Neural progenitor cell (in vitro differentiated cells): ENCODE data around the gene GMDS.

Source experiments
- EZH2 ChIP-seq: fragments of 200-600 bp; sonication (generic); IDR thresholded peaks from 2 replicates; pipeline ENCODE4 v1.6.1; 2017; ENCODE audit warnings: antibody characterized with exemption, mild to moderate bottlenecking, moderate library complexity
- TF ChIP-seq, protein P1 (sequence below): fragments of 200-600 bp; sonication (generic); IDR thresholded peaks from 2 replicates; pipeline ENCODE4 v1.5.1; 2017; ENCODE audit warnings: antibody characterized with exemption, mild to moderate bottlenecking

DNA sequence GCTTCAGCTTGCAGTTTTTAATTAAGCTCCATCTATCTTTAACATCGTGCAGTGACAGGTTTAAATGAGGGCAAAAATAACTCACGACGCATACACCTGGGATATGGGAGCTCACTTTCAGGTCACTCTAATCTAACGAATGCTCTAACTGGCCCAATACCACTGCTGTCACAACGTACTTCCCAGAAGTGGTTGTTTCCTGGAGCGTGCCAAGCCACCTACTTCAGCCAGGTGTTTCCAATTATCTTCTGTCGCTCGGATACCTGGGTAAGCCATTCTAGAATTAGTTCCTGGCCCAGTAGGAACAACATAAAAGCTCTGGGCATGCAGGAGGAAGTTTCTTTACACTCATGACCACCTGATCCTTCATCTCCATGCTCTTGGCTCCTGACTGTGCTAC lies 488.3 kb downstream of the GMDS start:
- TF ChIP-seq EZH2, result no peak
- TF ChIP-seq, protein P1, sequence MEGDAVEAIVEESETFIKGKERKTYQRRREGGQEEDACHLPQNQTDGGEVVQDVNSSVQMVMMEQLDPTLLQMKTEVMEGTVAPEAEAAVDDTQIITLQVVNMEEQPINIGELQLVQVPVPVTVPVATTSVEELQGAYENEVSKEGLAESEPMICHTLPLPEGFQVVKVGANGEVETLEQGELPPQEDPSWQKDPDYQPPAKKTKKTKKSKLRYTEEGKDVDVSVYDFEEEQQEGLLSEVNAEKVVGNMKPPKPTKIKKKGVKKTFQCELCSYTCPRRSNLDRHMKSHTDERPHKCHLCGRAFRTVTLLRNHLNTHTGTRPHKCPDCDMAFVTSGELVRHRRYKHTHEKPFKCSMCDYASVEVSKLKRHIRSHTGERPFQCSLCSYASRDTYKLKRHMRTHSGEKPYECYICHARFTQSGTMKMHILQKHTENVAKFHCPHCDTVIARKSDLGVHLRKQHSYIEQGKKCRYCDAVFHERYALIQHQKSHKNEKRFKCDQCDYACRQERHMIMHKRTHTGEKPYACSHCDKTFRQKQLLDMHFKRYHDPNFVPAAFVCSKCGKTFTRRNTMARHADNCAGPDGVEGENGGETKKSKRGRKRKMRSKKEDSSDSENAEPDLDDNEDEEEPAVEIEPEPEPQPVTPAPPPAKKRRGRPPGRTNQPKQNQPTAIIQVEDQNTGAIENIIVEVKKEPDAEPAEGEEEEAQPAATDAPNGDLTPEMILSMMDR, result no peak
